Measurements from ENCODE around the gene ERMAP.

DNA sequence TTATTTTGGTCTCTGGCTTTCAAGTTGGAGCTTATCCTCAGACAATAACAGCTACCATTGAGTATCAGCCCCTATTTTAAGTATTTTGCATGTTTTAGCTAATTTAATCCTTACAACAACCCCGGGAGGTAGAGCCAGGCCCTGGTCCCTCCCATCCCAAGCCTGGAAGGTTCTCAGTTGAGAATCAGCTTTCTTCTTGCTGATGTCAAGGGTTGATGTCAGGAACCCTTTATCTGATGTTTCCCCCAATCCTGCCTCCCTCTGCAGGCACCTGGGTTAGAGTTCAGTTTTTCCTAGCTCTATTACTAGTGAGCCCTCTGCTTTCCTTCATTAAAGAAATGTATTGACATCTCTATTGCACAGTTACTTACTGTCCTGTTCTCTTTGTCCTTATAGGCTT lies 3.9 kb downstream of the ERMAP start:
- no peak for TF ChIP-seq POLR2A (IDR thresholded peaks at IDR 0.05)
- TF ChIP-seq, protein P1, sequence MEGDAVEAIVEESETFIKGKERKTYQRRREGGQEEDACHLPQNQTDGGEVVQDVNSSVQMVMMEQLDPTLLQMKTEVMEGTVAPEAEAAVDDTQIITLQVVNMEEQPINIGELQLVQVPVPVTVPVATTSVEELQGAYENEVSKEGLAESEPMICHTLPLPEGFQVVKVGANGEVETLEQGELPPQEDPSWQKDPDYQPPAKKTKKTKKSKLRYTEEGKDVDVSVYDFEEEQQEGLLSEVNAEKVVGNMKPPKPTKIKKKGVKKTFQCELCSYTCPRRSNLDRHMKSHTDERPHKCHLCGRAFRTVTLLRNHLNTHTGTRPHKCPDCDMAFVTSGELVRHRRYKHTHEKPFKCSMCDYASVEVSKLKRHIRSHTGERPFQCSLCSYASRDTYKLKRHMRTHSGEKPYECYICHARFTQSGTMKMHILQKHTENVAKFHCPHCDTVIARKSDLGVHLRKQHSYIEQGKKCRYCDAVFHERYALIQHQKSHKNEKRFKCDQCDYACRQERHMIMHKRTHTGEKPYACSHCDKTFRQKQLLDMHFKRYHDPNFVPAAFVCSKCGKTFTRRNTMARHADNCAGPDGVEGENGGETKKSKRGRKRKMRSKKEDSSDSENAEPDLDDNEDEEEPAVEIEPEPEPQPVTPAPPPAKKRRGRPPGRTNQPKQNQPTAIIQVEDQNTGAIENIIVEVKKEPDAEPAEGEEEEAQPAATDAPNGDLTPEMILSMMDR (IDR thresholded peaks at IDR 0.05), result no peak

Measured in adrenal gland (tissue), 5 donors.